D721Med (cell line): ENCODE measurements around the gene RPS6KA3.

Experiments used
- DNase-seq: peaks from one replicate; pipeline ENCODE4 v3.0.0; 2011; ENCODE audit warnings: low spot score; ENCODE audit not compliant: insufficient read length
- FAIRE-seq: peaks from 2 replicates; lab custom pipeline; 2011; peaks lifted over from hg19 to GRCh38; lab: Jason Lieb, UNC
- CTCF ChIP-seq: IDR thresholded peaks from 2 replicates; pipeline ENCODE4 v1.5.1; 2012; ENCODE audit warnings: mild to moderate bottlenecking, control low read depth; ENCODE audit not compliant: insufficient read depth; ENCODE audit errors: missing control alignments

The RPS6KA3 gene

GRCh38 chrX:20265726-20266681 lies 705 bp downstream of the RPS6KA3 start:
- FAIRE-seq (no peak), DNase-seq (no peak)
- TF ChIP-seq CTCF, result no peak

- FAIRE-seq (no peak), DNase-seq (no peak)
- no peak for TF ChIP-seq CTCF
Measured at GRCh38 chrX:20265221-20265725, 1.4 kb downstream of the RPS6KA3 start.

- DNase-seq (no peak), FAIRE-seq (no peak)
- TF ChIP-seq CTCF, result no peak
Measured at GRCh38 chrX:20263474-20263873, 3.2 kb downstream of the RPS6KA3 start.

DNA sequence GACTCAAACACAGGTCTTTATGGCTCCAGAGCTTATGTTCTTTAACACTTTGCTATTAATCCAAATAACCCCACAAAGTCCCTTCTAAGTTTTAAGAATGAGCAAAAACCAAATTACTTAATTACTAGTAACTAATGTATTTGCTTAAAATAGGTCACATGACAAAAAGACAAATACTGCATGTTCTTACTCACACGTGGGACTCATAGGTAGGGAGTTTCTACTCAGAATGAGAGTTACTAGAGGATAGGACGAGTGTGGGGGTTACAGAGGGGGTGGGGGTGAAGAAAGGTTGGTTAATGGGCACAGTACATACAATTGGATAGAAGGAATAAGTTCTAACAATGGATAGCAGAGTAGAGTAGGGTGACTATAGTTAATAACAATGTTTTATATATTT lies 5.8 kb downstream of the RPS6KA3 start:
- DNase-seq (no peak), FAIRE-seq (no peak)
- TF ChIP-seq CTCF, result no peak

DNA sequence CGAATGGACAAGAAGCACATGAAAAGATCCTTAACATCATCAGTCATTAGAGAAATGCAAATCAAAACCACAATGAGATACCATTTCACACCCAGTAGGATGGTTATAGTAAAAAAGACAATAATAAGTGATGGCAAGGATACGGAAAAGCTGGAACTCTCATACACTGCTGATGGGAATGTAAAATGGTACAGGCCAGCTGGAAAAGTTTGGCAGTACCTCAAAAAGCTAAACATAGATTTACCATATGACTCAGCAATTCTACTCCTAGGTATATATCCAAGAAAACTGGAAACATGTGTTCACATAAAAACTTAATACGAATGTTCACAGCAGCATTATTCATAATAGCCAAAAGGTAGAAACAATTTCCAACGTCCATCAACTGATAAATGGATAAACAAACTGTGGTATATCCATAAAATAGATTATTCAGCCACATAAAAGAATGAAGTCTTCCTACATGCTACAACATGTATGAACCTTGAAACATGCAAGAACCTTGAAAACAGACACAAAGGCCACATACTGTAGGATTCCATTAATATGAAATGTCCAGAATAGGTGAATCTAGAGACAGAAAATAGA lies 11.9 kb downstream of the RPS6KA3 start:
- no peak for TF ChIP-seq CTCF
- FAIRE-seq, result no peak
- no peak for DNase-seq

- FAIRE-seq (no peak), DNase-seq (no peak)
- TF ChIP-seq CTCF, result no peak
Measured at GRCh38 chrX:20253232-20253543, 13.5 kb downstream of the RPS6KA3 start.
